DND-41 (cell line): ENCODE measurements around the gene MYO16.

Experiments
- ATAC-seq: fragments of 200-7000 bp; cut with Tn5 transposase; 3 replicates; pipeline ENCODE4 v1.9.1; 2021; ENCODE audit warnings: low read depth; ENCODE audit not compliant: insufficient read depth
- DNase-seq: peaks from one replicate; pipeline ENCODE4 v3.0.0-alpha.2; 2020
- H2AFZ ChIP-seq: 2 replicates; pipeline ENCODE4 v1.6.0; 2012; ENCODE audit warnings: low read depth, low read length
- H3K27ac ChIP-seq: 2 replicates; pipeline ENCODE4 v1.5.1; 2012; ENCODE audit warnings: low read length, inconsistent platforms
- H3K27me3 ChIP-seq: fragments of 200-600 bp; sonication (generic); 2 replicates; pipeline ENCODE4 v1.6.0; 2012; ENCODE audit warnings: low read length, mild to moderate bottlenecking, inconsistent platforms; ENCODE audit not compliant: insufficient read depth, poor library complexity
- H3K36me3 ChIP-seq: 2 replicates; pipeline ENCODE4 v1.5.1; 2012; ENCODE audit warnings: low read length, inconsistent platforms; ENCODE audit not compliant: insufficient read depth
- H3K4me1 ChIP-seq: 2 replicates; pipeline ENCODE4 v1.5.1; 2012; ENCODE audit warnings: mild to moderate bottlenecking, low read length; ENCODE audit not compliant: insufficient read depth
- H3K4me2 ChIP-seq: 2 replicates; pipeline ENCODE4 v1.6.0; 2012; ENCODE audit warnings: mild to moderate bottlenecking, moderate library complexity, low read length, inconsistent platforms; ENCODE audit not compliant: insufficient read depth
- H3K4me3 ChIP-seq, 2 experiments: fragments of 200-600 bp in 1 of 2; shearing (Covaris generic) in 1 of 2; 2 replicates each; pipeline ENCODE4 v1.5.1; 2012 to 2016; ENCODE audit warnings: inconsistent platforms in 2 of 2, low read length in 2 of 2, mild to moderate bottlenecking in 2 of 2, low read depth in 1 of 2, moderate library complexity in 1 of 2
- H3K79me2 ChIP-seq: 2 replicates; pipeline ENCODE4 v1.6.0; 2012; ENCODE audit warnings: low read length, inconsistent platforms; ENCODE audit not compliant: insufficient read depth
- H3K9ac ChIP-seq: 2 replicates; pipeline ENCODE4 v1.6.0; 2012; ENCODE audit warnings: low read depth, mild to moderate bottlenecking, inconsistent platforms, low read length, moderate library complexity
- H3K9me3 ChIP-seq: 2 replicates; pipeline ENCODE4 v1.5.1; 2012; ENCODE audit warnings: low read length, moderate library complexity, mild to moderate bottlenecking, inconsistent platforms; ENCODE audit not compliant: insufficient read depth, severe bottlenecking
- H4K20me1 ChIP-seq: 2 replicates; pipeline ENCODE4 v1.6.0; 2012; ENCODE audit warnings: low read length; ENCODE audit not compliant: insufficient read depth
- CTCF ChIP-seq: IDR thresholded peaks from 2 replicates; pipeline ENCODE4 v1.5.1; 2012; ENCODE audit warnings: borderline replicate concordance, low read length, moderate library complexity, mild to moderate bottlenecking; ENCODE audit not compliant: poor library complexity, severe bottlenecking; ENCODE audit errors: extremely low read depth
- EZH2 ChIP-seq: IDR thresholded peaks from 3 replicates; pipeline ENCODE4 v1.6.1; 2012; ENCODE audit warnings: borderline replicate concordance, low read depth, mild to moderate bottlenecking, moderate library complexity, low read length, inconsistent platforms; ENCODE audit not compliant: severe bottlenecking

Gene MYO16

DNA sequence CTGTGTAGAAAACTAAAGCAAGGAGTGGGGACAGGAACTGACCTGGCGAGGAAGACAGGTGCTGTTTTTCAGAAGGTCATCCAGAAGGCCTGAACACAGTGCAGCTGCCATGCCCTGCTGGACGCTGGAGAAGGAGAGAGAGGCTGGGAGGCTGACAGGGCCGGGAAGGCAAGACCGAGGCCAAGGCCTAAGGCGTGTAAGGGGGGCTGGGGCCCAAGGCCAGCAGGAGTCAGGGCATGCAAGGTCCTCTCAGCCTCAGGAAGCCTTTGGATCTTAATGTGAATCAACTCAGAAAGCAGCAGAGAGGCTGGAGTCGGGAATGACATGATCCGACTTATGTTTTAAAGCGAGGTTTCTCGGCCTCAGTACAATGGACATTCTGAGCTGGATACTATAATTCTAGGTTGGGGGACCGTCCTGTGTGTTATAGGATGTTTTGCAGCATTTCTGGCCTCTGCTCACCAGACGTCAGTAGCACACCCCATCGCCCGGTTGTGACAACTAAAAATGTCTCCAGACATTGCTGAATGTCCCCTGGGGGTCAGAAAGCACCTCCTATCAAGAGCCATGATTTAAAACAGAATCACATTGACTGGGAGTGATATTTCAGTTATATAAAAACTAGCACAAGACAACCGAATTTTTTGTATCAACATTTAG is 530.4 kb downstream of the MYO16 start:
- H3K4me3 ChIP-seq, result no peak overlapping the region
- DNase-seq (no peak), ATAC-seq (no peak)
- no peak overlapping the region for H3K4me2 ChIP-seq
- no peaks in the 10 kb centered on the region for H4K20me1 ChIP-seq
- no peak for TF ChIP-seq CTCF
- no peak for TF ChIP-seq EZH2
- no peak overlapping the region for H3K27ac ChIP-seq
- no peak overlapping the region for H2AFZ ChIP-seq
- no peaks in the 10 kb centered on the region for H3K27me3 ChIP-seq
- no peaks in the 10 kb centered on the region for H3K79me2 ChIP-seq
- peaks cover 11% of the 10 kb centered on the region for H3K4me1 ChIP-seq
- H3K36me3 ChIP-seq, result no peaks in the 10 kb centered on the region
- no peaks in the 10 kb centered on the region for H3K9me3 ChIP-seq
- H3K9ac ChIP-seq, result no peak overlapping the region

- Histone ChIP-seq H3K79me2 (no peaks in the 10 kb centered on the region), H3K4me2 (no peak overlapping the region), H4K20me1 (no peaks in the 10 kb centered on the region), H3K9ac (no peak overlapping the region), H3K9me3 (no peaks in the 10 kb centered on the region), H3K27ac (no peak overlapping the region), H3K36me3 (no peaks in the 10 kb centered on the region), H2AFZ (no peak overlapping the region), H3K4me3 (no peak overlapping the region), H3K27me3 (no peaks in the 10 kb centered on the region), H3K4me1 (peaks cover 11% of the 10 kb centered on the region)
- TF ChIP-seq CTCF (no peak), EZH2 (no peak)
- DNase-seq, result no peak
- no peak for ATAC-seq
Measured at GRCh38 chr13:109160357-109160756, 530.9 kb downstream of the MYO16 start.

- TF ChIP-seq EZH2 (no peak), CTCF (no peak)
Measured at GRCh38 chr13:109160887-109161669, 531.7 kb downstream of the MYO16 start.

More at GRCh38 chr13:109160887-109161669, 531.7 kb downstream of the MYO16 start:
- Histone ChIP-seq H3K36me3 (no peaks in the 10 kb centered on the region), H3K27ac (no peak overlapping the region), H3K9me3 (no peaks in the 10 kb centered on the region), H2AFZ (no peak overlapping the region), H3K4me1 (peaks cover 11% of the 10 kb centered on the region), H3K4me2 (no peak overlapping the region), H3K79me2 (no peaks in the 10 kb centered on the region), H3K27me3 (no peaks in the 10 kb centered on the region), H3K9ac (no peak overlapping the region), H4K20me1 (no peaks in the 10 kb centered on the region), H3K4me3 (no peak overlapping the region)
- no peak for ATAC-seq
- DNase-seq, result no peak
